HG02943 (cell line): ENCODE measurements around the gene PEX26.
"Not testable (repeated sequence)": the region's sequence is repeated elsewhere in the genome, so short reads cannot be mapped to it uniquely, and the experiment has no call there.

Experiments
- ATAC-seq: cut with Tn5 transposase; IDR thresholded peaks from one replicate; pipeline ENCODE4 v1.9.1; 2021; ENCODE audit warnings: mild to moderate bottlenecking, low read depth, moderate library complexity; ENCODE audit not compliant: unreplicated experiment

The PEX26 gene

DNA sequence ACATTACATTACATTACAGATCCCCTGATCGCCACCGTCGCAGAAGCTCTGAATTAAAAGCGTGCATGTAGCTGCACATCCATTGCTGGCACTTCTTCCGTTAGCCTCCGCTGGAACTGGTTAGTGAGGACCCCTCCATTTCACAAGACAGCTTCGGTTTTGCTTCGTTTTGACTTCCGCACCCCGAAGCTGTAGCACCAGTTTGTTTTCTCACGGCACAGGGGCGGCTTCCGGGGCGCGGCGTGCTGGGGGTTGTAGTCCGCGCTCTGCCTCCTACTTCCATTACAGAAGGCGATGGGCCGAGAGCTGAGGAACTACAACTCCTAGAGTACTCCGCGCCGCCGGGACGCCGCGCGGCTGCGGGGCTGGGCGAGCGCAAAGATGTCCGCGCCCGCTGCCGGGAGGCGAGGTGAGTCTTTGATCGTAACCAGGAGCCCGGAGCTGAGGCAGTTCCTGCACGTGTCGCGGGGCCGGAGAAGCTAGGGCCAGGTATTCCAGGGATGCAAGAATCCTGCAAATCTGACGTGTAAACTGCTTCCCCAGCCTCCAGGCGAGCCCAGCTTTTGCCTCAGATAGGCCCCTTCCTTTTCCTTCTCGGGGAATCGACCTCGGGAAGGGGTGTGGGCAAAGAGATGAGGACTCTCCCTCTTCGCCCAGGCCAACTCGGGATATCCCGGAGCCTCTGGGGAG is at the start of gene PEX26:
Gene PEX26, plus strand, starts transcription at position 352 of the 690 bp plus-strand sequence. CDS start 387 bp downstream, outside the sequence.
- peak; percentile 88 for ATAC-seq

DNA sequence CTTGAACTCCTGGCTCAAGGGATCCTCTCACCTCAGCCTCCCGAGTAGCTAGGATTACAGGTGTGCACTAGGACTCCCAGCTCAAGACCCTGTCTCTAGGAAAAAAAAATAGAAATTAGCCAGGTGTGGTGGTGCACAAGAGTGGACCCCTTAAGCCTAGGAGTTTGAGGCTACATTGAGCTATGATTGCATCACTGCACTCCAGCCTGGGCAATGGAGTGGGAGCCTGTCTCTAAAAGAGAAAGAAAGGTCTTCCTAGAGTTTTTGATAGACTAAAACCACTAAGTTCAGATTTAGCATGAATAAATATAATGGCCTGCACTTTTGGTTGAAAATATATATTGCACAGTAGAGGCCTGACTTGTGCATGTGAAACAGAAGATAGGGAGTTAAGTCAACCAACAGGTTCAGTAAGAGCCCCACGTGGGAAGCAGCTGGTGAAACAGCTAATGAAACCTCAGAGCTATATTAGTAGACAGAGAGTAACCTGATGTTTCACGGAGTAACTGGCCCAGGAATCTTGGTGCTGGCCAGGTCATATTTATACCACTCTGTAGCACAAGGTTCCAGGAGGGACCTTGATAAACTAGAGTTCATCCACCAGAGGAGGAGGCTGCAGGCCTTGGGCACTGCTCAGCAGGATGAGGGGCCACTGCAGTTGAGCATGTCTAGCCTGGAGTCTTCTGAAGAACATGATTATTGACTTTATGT is 48.8 kb upstream of the PEX26 start:
- no peak for ATAC-seq

DNA sequence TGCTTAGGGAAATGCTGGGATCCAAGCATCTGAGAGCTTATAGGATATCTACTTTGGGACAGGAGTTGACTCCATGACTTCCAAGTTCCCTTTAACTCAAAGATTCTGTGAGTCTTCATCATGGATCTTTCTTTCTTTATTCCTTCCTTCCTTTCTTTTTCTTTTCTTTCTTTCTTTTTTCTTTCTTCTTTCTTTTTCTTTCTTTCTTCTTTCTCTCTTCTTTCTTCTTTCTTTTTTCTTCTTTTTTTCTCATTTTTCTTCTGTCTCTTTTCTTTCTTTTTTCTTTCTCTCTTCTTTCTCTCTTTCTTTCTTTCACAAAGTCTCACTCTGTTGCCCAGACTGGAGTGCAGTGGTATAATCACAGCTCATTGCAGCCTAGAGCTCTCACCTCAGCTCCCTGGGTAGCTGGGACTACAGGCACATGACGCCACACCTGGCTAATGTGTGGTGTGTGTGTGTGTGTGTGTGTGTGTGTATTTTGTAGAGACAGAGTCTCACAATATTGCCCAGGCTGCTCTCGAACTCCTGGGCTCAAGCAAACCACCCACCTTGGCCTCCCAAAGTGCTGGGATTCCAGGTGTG is 48.0 kb upstream of the PEX26 start:
- no peak for ATAC-seq

DNA sequence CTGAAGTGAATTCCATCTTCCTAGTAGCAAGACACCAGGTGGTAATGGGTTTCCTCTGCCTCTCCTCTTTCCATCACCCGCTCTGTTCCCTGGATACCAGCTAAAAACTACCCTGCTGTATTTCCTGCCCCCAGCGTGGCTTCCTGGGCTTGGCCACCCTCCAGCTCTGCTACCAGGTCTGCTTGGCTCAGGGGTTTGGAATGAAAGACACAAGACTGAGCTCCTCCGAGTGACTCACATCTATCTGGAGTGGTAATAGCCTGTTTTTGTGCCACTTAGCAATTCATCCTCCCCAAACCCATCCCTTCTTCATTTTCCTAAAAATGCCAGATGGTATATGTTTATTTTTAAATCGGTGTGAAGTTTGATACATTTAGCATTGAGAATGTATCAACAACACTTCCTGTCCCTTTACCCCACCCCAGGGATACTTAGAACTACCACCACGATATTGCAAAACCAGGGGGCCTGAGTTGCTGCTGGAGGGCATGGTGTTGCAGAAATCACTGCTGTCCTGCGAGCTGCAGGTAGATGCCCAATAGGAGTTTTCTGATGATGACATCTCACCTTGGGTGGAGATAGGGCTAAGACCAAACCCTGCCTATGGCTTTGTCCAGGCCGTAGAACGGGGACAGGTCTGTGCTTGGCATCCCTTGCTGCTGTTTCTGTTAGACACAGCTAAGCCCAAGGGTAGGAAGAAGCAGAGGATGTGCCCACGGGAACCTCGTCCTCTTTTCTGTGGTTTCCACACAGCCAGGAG is 45.9 kb upstream of the PEX26 start:
- no peak for ATAC-seq

DNA sequence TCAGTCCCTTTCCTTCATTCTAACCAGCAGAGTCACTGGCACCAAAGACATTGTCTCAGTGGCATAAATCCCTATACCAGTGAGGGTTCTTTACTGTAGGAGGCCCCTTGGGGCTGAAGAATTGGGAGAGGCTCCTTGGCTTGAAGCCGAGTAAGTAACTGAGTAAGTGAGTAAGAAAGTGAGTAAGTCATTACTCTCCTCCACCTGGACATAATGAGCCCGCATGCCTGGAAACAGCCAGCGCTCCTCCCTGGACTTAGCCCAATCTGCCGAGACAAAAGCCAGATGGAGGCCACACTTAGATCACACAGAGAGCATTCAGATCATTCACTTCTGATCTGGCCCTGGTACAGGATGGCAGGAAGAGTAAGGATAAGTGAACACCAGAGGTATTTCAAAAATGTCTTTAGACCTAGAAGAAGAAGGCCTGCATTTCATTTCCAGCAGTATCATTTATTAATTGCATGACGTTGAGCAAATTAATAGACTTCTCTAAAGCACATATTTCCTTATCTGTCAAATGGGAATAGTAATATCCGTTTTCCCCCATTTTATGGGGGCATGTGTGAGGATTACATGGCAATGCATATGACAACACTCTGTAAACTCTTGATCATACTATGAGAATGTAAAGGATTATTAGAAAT is 45.2 kb upstream of the PEX26 start:
- ATAC-seq = no peak

DNA sequence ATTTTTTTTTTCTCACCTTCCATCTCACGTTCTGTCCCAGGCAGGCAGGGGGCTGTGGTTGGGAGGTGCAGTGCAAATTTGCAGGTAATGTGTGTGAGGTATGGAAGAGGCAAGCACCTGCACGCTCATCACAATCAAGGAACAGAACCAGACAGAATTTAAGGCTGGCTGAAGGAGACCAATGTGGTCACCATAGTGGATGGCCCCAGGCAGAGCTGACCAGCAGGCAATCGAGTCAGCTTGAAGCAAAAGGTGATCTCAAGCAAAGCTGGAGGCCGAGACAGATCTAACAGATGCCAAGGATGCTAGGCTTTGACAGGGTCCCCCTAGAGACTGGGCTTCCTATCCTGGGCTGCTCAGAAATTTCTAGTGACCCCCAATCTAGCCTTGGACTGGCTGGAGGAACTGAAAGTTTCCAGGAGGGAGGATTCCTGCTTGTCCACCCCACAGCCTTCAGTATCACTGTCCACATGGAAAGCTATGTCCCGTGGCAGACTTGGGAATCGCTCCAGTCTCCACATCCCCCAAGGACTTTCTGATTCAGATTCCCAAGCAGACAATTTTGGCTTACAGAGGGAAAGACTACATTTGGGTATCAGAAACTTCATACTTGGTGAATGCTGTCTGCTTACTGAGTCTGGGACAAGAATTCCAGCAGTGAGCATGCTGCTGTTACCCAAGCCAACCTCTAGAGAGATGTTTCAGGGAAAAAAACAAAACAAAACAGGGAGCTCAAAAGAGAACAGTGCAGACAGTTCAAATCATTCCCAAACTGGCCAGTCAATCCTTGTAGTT is 44.4 kb upstream of the PEX26 start:
- no peak for ATAC-seq

DNA sequence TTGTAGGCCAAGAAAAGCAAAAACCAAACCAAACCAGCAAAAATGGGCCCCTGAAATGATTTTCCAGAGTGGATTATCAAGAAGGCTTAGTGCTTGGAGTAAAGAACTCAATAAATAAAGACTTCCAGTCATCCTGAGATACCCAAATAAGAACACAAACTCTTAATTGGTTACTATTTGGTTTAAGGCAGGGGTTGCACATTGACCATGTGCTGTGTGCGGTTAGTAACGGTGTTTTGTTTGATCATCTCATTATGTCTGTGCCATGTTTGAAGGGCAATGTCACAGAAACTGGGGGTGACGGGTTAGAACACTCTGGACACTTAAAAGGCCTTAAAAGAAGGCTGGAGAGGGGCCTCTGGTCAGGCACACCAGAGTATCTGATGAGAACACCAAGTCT is 43.7 kb upstream of the PEX26 start:
- no peak for ATAC-seq

DNA sequence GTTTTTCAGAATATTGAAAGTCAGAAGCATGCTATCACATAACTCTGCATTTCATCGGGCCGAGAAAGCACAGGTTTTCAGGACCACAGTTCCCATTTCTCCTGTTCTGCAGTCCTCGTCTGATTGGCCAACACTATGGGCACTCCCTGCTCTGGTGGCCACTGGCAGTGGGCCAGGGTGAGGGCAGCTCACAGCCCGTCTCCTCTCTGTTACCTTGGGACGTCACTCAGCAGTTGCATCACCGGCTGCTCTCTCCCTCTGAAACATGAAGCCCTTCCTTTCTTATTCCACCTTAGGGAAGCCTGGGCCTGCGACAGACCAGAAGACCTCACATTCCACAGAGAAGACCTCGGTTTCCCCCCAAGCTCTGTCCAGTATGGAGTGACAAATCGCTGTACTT is 42.0 kb upstream of the PEX26 start:
- no peak for ATAC-seq

DNA sequence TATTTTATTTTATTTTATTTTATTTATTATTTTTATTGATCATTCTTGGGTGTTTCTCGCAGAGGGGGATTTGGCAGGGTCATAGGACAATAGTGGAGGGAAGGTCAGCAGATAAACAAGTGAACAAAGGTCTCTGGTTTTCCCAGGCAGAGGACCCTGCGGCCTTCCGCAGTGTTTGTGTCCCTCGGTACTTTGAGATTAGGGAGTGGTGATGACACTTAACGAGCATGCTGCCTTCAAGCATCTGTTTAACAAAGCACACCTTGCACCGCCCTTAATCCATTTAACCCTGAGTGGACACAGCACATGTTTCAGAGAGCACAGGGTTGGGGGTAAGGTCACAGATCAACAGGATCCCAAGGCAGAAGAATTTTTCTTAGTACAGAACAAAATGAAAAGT is 36.9 kb upstream of the PEX26 start:
- not testable (repeated sequence) for ATAC-seq

DNA sequence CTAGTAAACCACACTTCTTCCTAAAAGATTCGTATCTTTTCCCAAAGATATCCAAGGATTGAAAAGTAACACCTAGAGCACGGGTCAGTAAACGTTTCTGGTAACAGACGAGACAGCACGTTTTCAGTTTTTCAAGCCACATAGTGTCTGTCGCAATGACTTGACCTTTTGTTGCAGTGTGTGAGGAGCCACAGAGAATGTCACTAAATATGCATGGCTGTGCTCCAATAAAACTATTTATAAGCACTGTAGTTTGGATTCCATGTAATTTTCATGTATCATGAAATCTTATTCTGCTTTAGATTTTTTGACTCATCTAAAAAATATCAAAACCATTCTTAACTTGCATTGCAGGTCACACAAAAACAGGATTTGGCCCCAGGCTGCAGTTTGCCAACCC is 35.1 kb upstream of the PEX26 start:
- ATAC-seq = no peak

DNA sequence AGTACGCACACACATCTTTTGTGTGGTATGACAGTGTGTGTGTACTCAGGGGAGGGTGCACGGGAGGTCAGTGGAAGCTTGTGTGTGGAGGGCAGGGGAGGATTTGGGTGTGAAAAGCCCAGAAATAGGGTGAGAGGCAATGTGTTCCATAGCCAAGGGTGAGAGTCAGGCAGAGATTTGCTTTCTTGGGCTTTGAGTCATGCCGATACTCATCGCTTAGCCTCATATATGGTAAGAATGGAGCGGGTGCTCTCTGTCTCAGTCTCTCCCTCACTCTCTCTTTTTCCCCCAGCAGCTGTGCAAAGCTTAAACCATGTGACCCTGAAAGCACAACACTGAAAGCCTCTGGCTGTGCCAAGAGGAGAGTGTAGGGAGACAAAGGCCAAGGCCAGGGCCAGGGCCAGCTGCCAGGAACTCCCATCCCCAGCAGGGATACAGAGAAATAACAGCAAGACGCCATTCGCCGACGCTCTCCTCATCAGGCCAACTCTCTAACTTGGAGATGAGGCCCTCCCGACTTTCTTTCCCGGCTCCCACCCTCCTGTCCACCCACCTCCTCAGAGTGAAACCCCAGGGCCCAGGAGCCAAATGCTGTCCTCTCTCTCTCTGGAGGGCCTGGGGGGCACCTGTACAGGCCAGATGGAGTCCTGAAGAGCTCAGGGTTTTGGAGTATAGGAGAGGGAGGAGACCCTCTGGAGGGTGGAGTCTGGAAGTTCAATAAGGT is 33.1 kb upstream of the PEX26 start:
- no peak for ATAC-seq

DNA sequence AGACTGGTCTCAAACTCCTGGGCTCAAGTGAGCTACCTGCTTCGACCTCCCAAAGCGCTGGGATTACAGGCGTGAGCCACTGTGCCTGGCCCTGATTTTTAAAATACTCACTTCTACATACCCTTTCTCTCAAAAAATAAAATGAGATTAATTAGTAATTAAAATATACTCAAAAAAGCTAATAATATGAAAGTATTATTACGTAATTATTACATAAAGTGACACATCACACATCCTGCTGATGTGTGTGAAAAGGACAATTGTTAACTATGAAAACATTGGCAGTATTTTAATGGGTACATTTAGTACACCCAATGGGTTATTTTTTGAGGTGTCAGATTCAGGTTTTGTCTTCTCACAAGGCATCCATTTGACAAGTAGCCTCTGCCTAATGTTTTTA is 32.0 kb upstream of the PEX26 start:
- ATAC-seq = no peak

DNA sequence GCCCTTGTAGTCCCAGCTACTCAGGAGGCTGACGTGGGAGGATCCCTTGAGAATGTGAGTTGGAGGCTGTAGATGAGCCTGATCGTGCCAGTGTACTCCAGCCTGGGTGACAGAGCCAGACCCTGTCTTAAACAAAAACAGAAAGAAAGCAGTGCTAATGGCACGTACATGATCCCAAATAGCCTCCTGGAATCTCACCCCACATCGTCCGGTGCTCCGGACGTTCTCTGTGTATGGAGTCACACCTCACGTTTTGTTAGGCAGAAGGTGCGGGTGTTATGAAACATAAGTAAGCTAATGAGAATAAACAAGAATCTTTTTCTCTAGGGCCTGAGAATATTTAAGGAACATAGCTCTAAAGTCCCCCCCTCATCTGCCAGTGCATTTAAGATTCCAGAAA is 29.7 kb upstream of the PEX26 start:
- ATAC-seq = no peak

DNA sequence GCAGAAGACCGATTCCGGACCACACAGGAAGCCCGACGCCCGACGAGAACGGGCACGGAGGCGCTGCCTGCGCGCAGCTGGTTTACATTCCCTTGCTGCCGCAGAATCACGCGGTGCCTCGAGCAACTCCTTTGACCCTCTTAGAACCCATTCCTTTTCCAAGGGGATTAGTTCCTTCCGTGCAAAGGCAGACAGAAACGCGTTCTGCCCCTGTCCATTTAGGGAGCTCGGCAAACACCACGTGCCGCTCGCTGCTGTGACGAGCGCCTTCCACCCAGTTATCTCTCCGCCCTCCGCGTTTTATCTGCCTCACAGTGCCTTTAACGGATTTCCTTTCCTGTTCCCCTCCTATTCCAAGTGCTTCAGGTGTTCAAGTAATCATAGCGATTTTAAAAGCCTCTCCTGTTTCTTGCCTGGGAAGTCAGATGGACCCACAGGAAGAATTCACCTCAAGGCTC is 29.3 kb upstream of the PEX26 start:
- no peak for ATAC-seq

DNA sequence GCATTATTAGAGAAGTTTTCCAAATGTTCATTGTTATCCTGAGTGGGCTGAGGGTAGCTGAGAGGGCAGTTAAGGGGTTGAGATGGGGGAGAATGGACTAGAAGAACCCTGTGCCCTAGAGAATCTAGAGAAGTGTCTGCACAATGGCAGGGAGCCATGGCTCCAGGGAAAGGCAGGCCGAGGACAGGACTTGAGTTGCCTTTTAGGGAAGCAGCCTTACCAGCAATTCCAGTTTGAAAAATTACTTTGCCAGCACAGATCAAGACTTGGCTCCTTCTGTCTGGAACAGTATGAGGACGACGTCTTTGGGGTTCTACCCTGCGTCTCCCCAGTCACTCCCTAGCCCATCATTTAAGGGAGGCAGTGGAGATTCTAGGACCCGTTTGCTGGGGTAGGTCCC is 27.7 kb upstream of the PEX26 start:
- no peak for ATAC-seq

DNA sequence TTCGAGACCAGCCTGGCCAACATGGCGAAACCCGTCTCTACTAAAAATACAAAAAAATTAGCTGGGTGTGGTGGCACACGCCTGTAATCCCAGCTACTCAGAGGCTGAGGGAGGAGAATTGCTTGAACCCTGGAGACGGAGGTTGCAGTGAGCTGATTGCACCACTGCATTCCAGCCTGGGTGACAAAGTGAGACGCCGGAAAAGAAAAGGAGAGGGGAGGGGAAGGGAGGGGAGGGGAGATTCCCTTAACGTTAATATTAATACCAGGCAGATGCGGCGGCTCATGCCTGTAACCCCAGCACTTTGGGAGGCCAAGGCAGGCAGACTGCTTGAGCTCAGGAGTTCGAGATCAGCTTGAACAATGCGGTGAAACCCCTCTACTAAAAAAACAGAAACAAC is 26.7 kb upstream of the PEX26 start:
- not testable (repeated sequence) for ATAC-seq

DNA sequence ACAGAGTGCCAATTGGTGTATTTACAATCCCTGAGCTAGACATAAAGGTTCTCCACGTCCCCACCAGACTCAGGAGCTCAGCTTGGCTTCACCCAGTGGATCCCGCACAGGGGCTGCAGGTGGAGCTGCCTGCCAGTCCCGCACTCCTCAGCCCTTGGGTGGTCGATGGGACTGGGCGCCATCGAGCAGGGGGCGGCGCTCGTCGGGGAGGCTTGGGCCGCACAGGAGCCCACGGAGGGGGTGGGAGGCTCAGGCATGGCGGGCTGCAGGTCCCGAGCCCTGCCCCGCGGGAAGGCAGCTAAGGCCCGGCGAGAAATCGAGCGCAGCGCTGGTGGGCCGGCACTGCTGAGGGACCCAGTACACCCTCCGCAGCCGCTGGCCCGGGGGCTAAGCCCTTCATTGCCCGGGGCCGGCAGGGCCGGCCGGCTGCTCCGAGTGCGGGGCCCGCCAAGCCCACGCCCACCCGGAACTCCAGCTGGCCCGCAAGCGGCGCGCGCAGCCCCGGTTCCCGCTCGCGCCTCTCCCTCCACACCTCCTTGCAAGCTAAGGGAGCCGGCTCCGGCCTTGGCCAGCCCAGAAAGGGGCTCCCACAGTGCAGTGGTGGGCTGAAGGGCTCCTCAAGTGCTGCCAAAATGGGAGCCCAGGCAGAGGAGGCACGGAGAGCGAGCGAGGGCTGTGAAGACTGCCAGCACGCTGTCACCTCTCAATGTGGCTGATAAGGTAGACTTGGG is 24.4 kb upstream of the PEX26 start:
- ATAC-seq = not testable (repeated sequence)

DNA sequence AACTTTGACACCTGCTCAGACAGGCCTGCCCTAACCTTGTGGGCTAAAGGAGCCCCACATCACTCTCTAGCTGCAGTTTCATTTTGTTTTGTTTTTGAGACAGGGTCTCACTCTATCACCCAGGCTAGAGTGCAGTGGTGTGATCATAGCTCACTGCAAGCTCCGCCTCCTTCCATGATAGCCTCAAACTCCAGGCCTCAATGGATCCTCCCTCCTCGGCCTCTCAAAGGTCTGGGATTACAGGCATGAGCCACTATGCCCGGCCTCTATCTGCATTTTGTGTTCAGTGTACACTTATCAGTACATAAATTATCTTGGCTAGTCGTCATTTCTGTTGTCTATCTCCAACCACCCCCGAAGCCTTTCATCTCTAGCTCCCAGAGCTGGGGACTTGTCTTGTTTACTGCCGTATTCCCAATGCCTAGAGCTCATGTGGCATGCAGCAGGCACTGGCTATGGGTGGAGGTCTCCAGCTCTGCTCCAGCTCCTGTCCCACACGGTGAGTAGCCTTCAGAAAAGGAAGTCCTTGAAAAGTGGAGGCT is 22.1 kb upstream of the PEX26 start:
- ATAC-seq = no peak
